Naive thymus-derived CD4-positive, alpha-beta T cell (primary cell): ENCODE measurements around the gene STAT4. TPM values are rescaled to one million over a fixed set of nuclear protein-coding genes. Genes with fewer than 3 reads are reported as not detected.

Experiments
- ATAC-seq: fragments of 150-1000 bp; cut with Tn5 transposase; 2 replicates; pipeline ENCODE4 v1.10.0; 2021; ENCODE audit warnings: mild to moderate bottlenecking, moderate library complexity
- CTCF ChIA-PET: fragments of 350-600 bp; sonication (Branson Sonifier 250); formaldehyde crosslinking; loops from one replicate; lab custom pipeline; 2021; ENCODE audit warnings: antibody characterized with exemption; lab: Charles Lee
- POLR2A ChIA-PET: fragments of 350-600 bp; sonication (Branson Sonifier 250); formaldehyde crosslinking; loops from one replicate; lab custom pipeline; 2021; ENCODE audit warnings: antibody characterized with exemption, inconsistent platforms; lab: Charles Lee
- DNase-seq, 9 donors: peaks; one replicate each; pipeline versions ENCODE4 v3.0.0 to v3.0.0-alpha.2; 2020 to 2022; ENCODE audit warnings: mixed read lengths in 1 of 9
- H3K27ac ChIP-seq: one replicate; pipeline ENCODE4 v1.7.0; 2013; ENCODE audit warnings: mild to moderate bottlenecking, low read depth, low read length, moderate library complexity
- H3K27me3 ChIP-seq, 2 donors: one replicate each; pipeline ENCODE4 v1.7.0; 2013; ENCODE audit warnings: low read length in 2 of 2, mild to moderate bottlenecking in 2 of 2, moderate library complexity in 2 of 2; ENCODE audit not compliant: control insufficient read depth in 2 of 2, insufficient read depth in 2 of 2
- H3K36me3 ChIP-seq, 3 experiments: 1 replicate in 2 of 3; 2 replicates in 1 of 3; pipeline ENCODE4 v1.7.0; 2013; ENCODE audit warnings: low read length in 3 of 3, mild to moderate bottlenecking in 3 of 3, moderate library complexity in 1 of 3; ENCODE audit not compliant: insufficient read depth in 3 of 3, control insufficient read depth in 2 of 3
- H3K4me1 ChIP-seq, 2 donors: one replicate each; pipeline ENCODE4 v1.7.0; 2013; ENCODE audit warnings: low read length in 2 of 2, mild to moderate bottlenecking in 2 of 2, moderate library complexity in 1 of 2; ENCODE audit not compliant: control insufficient read depth in 2 of 2, insufficient read depth in 2 of 2
- H3K4me3 ChIP-seq: 2 replicates; pipeline ENCODE4 v1.7.0; 2013; ENCODE audit warnings: mild to moderate bottlenecking, low read length
- H3K9me3 ChIP-seq, 3 experiments: 1 replicate in 2 of 3; 2 replicates in 1 of 3; pipeline ENCODE4 v1.7.0; 2013; ENCODE audit warnings: low read length in 3 of 3; ENCODE audit not compliant: control insufficient read depth in 2 of 3
- H3K27ac Mint-ChIP-seq, 9 donors: one replicate each; pipeline ENCODE4 v1.8.0; 2020 to 2022; ENCODE audit warnings: mixed read lengths in 9 of 9, mild to moderate bottlenecking in 8 of 9, moderate library complexity in 5 of 9, inconsistent platforms in 2 of 9
- H3K27me3 Mint-ChIP-seq, 5 donors: one replicate each; pipeline ENCODE4 v1.8.0; 2021 to 2022; ENCODE audit warnings: mixed read lengths in 5 of 5, mild to moderate bottlenecking in 1 of 5
- H3K36me3 Mint-ChIP-seq, 5 donors: one replicate each; pipeline ENCODE4 v1.8.0; 2020 to 2022; ENCODE audit warnings: mixed read lengths in 5 of 5, mild to moderate bottlenecking in 3 of 5, inconsistent platforms in 1 of 5
- H3K4me1 Mint-ChIP-seq, 7 donors: one replicate each; pipeline ENCODE4 v1.8.0; 2020 to 2022; ENCODE audit warnings: mixed read lengths in 7 of 7, mild to moderate bottlenecking in 3 of 7, inconsistent platforms in 1 of 7
- H3K4me3 Mint-ChIP-seq, 10 donors: one replicate each; pipeline ENCODE4 v1.8.0; 2020 to 2022; ENCODE audit warnings: mild to moderate bottlenecking in 10 of 10, mixed read lengths in 10 of 10, moderate library complexity in 6 of 10, inconsistent platforms in 2 of 10
- H3K9me3 Mint-ChIP-seq, 11 donors: one replicate each; pipeline ENCODE4 v1.8.0; 2020 to 2022; ENCODE audit warnings: mixed read lengths in 11 of 11, mild to moderate bottlenecking in 4 of 11, inconsistent platforms in 1 of 11, moderate library complexity in 1 of 11
- intact Hi-C, 2 donors: fragments of 100-400 bp; cut with micrococcal nuclease; formaldehyde crosslinking; loops; one replicate each; pipeline ENCODE4 v1.15.1; 2023
- polyA plus RNA-seq, 2 donors: library from polyadenylated mRNA; unstranded; fragments of 300-500 nt; fragmentation: Illumina TruSeq; gene quantifications; one replicate each; pipeline ENCODE4 v1.2.3, GENCODE V29; 2021
- total RNA-seq, 6 experiments: library from RNA in 5 of 6; stranded (reverse) in 5 of 6; gene quantifications; 1 replicate in 5 of 6; 2 replicates in 1 of 6; pipeline ENCODE4 v1.2.3 and lab custom pipeline; 2021 to 2026

Gene STAT4
- total and polyA plus RNA-seq, 7 experiments from 2014 or later, result 52.4 to 132 (median 114) TPM

DNA sequence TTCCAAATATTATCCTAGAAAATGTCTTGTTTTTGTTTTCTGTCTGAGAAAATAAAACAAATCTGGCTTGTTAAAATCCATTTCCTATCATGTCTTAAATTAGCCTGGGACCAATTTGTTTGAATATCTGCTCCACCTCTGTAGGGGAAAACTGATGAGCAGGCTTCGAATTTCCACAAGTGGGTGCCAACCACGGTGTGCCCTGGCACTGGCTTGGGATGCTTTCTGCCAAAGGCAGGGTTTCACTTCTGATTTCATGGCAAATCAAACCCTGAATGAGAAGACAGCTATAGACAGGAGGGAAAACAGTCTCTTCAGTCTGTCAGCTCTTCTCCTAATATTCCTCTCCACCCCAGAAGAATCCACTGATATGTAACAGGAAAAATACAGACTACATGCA, 33.7 kb upstream of the STAT4 start:
- ATAC-seq (no peak), DNase-seq (no peak)
- Mint-ChIP-seq H3K4me3 (no peak overlapping the region), H3K4me1 (peaks cover 10 to 44% (median 20%) of the 10 kb centered on the region in 7 donors), H3K36me3 (peaks cover 0 to 8% (median 3%) of the 10 kb centered on the region in 5 donors), H3K9me3 (peaks cover 0 to 4% (median 0%) of the 10 kb centered on the region in 11 donors), H3K27me3 (no peaks in the 10 kb centered on the region), H3K27ac (no peak overlapping the region)
- intact Hi-C loops, result no loop called here
- ChIA-PET POLR2A (no interaction called here), CTCF (no interaction called here)
- Histone ChIP-seq H3K4me1 (peaks cover 5% of the 10 kb centered on the region in 2 donors), H3K4me3 (no peak overlapping the region), H3K36me3 (no peaks in the 10 kb centered on the region), H3K27me3 (no peaks in the 10 kb centered on the region), H3K9me3 (no peaks in the 10 kb centered on the region), H3K27ac (no peak overlapping the region)

DNA sequence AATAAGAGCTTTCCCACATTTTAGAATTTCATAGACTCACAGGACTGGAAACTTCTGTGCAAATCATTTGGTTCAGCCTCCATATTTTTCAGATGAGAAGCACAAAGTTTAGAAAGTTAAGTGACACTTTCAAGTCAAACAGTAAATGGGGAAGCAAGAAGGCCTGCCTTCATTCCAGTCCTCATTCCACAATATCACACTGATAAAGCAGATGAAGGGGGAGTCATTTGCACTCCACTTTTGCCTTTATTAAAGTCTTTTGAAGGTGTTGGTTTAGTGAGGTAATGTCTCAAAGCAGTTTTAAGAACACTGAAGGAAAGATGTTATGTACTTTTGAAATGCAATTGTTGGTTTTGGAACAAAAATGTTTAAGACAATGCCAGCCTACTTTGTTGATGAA, 32.7 kb upstream of the STAT4 start:
- intact Hi-C loops, result no loop called here

DNA sequence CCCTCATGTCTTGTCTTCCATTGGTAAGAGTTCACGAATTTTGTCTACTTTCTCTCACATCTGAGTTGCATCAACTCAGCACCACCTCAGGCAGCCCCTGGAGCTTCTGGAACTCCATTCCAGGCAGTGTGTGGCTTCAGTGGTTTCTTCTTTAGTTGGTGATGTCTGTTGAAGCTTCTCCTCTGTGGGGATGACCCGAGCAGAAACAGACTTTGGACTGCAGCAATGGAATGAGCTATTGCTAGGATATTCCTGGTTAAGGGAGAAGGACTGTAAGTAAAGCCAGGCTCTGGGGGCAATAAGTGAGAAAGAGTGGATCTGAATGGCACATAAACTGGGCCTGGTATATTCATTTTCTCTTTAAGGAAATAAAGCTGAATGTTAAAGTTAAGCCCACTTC, 32.3 kb upstream of the STAT4 start:
- Mint-ChIP-seq H3K27me3 (no peaks in the 10 kb centered on the region), H3K9me3 (peaks cover 0 to 3% (median 0%) of the 10 kb centered on the region in 11 donors), H3K27ac (no peak overlapping the region), H3K4me3 (no peak overlapping the region), H3K4me1 (peaks cover 2 to 30% (median 7%) of the 10 kb centered on the region in 7 donors), H3K36me3 (peaks cover 0 to 4% (median 0%) of the 10 kb centered on the region in 5 donors)
- Histone ChIP-seq H3K27me3 (no peaks in the 10 kb centered on the region), H3K4me1 (peaks cover 0 to 1% of the 10 kb centered on the region in 2 donors), H3K36me3 (no peaks in the 10 kb centered on the region), H3K4me3 (no peak overlapping the region), H3K27ac (no peak overlapping the region), H3K9me3 (no peaks in the 10 kb centered on the region)
- ATAC-seq (no peak), DNase-seq (no peak)
- intact Hi-C loops, result no loop called here
- CTCF ChIA-PET, result interaction anchor here (1.0 kb wide), 1 partner anchor 28 kb away, joined by 3 read pairs; no protein-coding TSS in a partner anchor
- POLR2A ChIA-PET, result no interaction called here

More for the DNA sequence above, 32.7 kb upstream of the STAT4 start:
- no peak overlapping the region for H3K27ac ChIP-seq
- H3K27me3 Mint-ChIP-seq, result no peaks in the 10 kb centered on the region
- H3K4me3 Mint-ChIP-seq, result no peak overlapping the region
- ChIA-PET CTCF (interaction anchor here (1.0 kb wide), 1 partner anchor 28 kb away, joined by 3 read pairs; no protein-coding TSS in a partner anchor), POLR2A (no interaction called here)
- no peak overlapping the region for H3K4me3 ChIP-seq
- H3K27me3 ChIP-seq, result no peaks in the 10 kb centered on the region
- no peaks in the 10 kb centered on the region for H3K9me3 ChIP-seq
- H3K4me1 Mint-ChIP-seq, result peaks cover 4 to 35% (median 11%) of the 10 kb centered on the region in 7 donors
- H3K27ac Mint-ChIP-seq, result no peak overlapping the region
- ATAC-seq, result no peak
- H3K36me3 ChIP-seq, result no peaks in the 10 kb centered on the region
- peaks cover 0 to 4% (median 0%) of the 10 kb centered on the region in 5 donors for H3K36me3 Mint-ChIP-seq
- DNase-seq, result no peak
- H3K4me1 ChIP-seq, result peaks cover 0 to 5% of the 10 kb centered on the region in 2 donors
- peaks cover 0 to 4% (median 0%) of the 10 kb centered on the region in 11 donors for H3K9me3 Mint-ChIP-seq

- Mint-ChIP-seq H3K27ac (no peak overlapping the region), H3K27me3 (no peaks in the 10 kb centered on the region), H3K9me3 (peaks cover 0 to 3% (median 0%) of the 10 kb centered on the region in 11 donors), H3K4me3 (no peak overlapping the region), H3K4me1 (peaks cover 0 to 37% (median 8%) of the 10 kb centered on the region in 7 donors), H3K36me3 (peaks cover 0 to 3% (median 0%) of the 10 kb centered on the region in 5 donors)
- Histone ChIP-seq H3K36me3 (no peaks in the 10 kb centered on the region), H3K9me3 (no peaks in the 10 kb centered on the region), H3K27ac (no peak overlapping the region), H3K4me1 (no peaks in the 10 kb centered on the region), H3K27me3 (no peaks in the 10 kb centered on the region), H3K4me3 (no peak overlapping the region)
- POLR2A ChIA-PET, result interaction anchor here (0.6 to 1.1 kb wide), 3 partner anchors 9 to 125 kb away, joined by 3 read pairs; no protein-coding TSS in a partner anchor
- CTCF ChIA-PET, result no interaction called here
- intact Hi-C loops, result no loop called here
- DNase-seq, result no peak
- ATAC-seq, result no peak
Measured at GRCh38 chr2:191180713-191181112, 29.9 kb upstream of the STAT4 start.

DNA sequence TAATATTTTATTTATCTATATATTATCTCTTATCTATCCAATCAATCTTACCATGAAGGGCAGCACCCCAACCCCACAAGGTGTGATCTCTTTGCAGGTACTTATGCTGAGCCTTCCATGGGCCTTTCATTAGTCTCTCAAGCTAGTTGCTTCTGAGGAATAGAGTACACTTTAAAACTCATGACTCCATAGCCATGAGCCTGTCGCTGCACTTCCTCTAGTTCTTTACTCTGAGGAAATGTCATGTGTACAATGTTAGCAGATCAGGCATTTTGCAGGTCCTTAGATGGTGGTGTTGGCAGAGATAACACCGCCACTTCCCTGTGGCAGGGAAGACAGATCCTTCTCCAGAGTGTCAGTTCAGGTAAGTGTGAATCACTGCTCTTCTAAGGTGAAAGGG, 29.5 kb upstream of the STAT4 start:
- DNase-seq, result no peak
- Histone ChIP-seq H3K4me3 (no peak overlapping the region), H3K9me3 (no peaks in the 10 kb centered on the region), H3K36me3 (no peaks in the 10 kb centered on the region), H3K4me1 (no peaks in the 10 kb centered on the region), H3K27me3 (no peaks in the 10 kb centered on the region), H3K27ac (no peak overlapping the region)
- Mint-ChIP-seq H3K9me3 (peaks cover 0 to 3% (median 0%) of the 10 kb centered on the region in 11 donors), H3K27ac (no peak overlapping the region), H3K27me3 (no peaks in the 10 kb centered on the region), H3K36me3 (peaks cover 0 to 3% (median 0%) of the 10 kb centered on the region in 5 donors), H3K4me3 (no peak overlapping the region), H3K4me1 (peaks cover 0 to 42% (median 10%) of the 10 kb centered on the region in 7 donors)
- no peak for ATAC-seq
- intact Hi-C loops, result no loop called here
- ChIA-PET POLR2A (interaction anchor here (0.7 kb wide), 1 partner anchor 25 kb away, joined by 3 read pairs; no protein-coding TSS in a partner anchor), CTCF (no interaction called here)

- CTCF ChIA-PET, result interaction anchor here (0.8 kb wide), 1 partner anchor 196 kb away, joined by 3 read pairs; no protein-coding TSS in a partner anchor
- ATAC-seq, result peak; percentile 12
Measured at GRCh38 chr2:191178806-191179514, 28.2 kb upstream of the STAT4 start.

More at GRCh38 chr2:191178806-191179514, 28.2 kb upstream of the STAT4 start:
- Mint-ChIP-seq H3K4me1 (peaks cover under 1 to 43% (median 12%) of the 10 kb centered on the region in 7 donors), H3K27me3 (no peaks in the 10 kb centered on the region), H3K36me3 (peaks cover 0 to 3% (median 0%) of the 10 kb centered on the region in 5 donors), H3K9me3 (peaks cover 0 to 3% (median 0%) of the 10 kb centered on the region in 11 donors), H3K4me3 (no peak overlapping the region), H3K27ac (no peak overlapping the region)
- Histone ChIP-seq H3K27me3 (no peaks in the 10 kb centered on the region), H3K4me1 (no peaks in the 10 kb centered on the region), H3K27ac (no peak overlapping the region), H3K4me3 (no peak overlapping the region), H3K36me3 (no peaks in the 10 kb centered on the region), H3K9me3 (no peaks in the 10 kb centered on the region)
- DNase-seq, result no peak
- POLR2A ChIA-PET, result interaction anchor here (0.8 kb wide), 1 partner anchor 9 kb away, joined by 4 read pairs; no protein-coding TSS in a partner anchor
- intact Hi-C loops, result no loop called here
